IPS-15b (cell line): ENCODE data around the gene NEDD9.

Source experiments
- H3K27me3 ChIP-seq: one replicate; pipeline ENCODE4 v1.6.1; 2013; ENCODE audit warnings: low read length; ENCODE audit not compliant: control insufficient read depth, insufficient read depth
- H3K36me3 ChIP-seq: one replicate; pipeline ENCODE4 v1.6.1; 2013; ENCODE audit warnings: low read length; ENCODE audit not compliant: control insufficient read depth, insufficient read depth
- H3K4me1 ChIP-seq: one replicate; pipeline ENCODE4 v1.6.1; 2013; ENCODE audit warnings: mild to moderate bottlenecking, low read length; ENCODE audit not compliant: control insufficient read depth, insufficient read depth
- H3K4me3 ChIP-seq: one replicate; pipeline ENCODE4 v1.5.1; 2013; ENCODE audit warnings: low read depth, low read length
- H3K9ac ChIP-seq: one replicate; pipeline ENCODE4 v1.6.1; 2013; ENCODE audit warnings: low read depth, mild to moderate bottlenecking, low read length
- H3K9me3 ChIP-seq: one replicate; pipeline ENCODE4 v1.6.1; 2013; ENCODE audit warnings: mild to moderate bottlenecking, low read length; ENCODE audit not compliant: control insufficient read depth, insufficient read depth

The NEDD9 gene

GRCh38 chr6:11152581-11152980 is 79.9 kb downstream of the NEDD9 start:
- H3K9ac ChIP-seq: no peak overlapping the region
- H3K9me3 ChIP-seq: no peaks in the 10 kb centered on the region
- no peaks in the 10 kb centered on the region for H3K36me3 ChIP-seq
- H3K4me1 ChIP-seq: peaks cover 5% of the 10 kb centered on the region
- H3K4me3 ChIP-seq: no peak overlapping the region
- H3K27me3 ChIP-seq: no peaks in the 10 kb centered on the region

GRCh38 chr6:11151488-11151887 is 81.0 kb downstream of the NEDD9 start:
- no peak overlapping the region for H3K4me3 ChIP-seq
- peaks cover 5% of the 10 kb centered on the region for H3K4me1 ChIP-seq
- no peaks in the 10 kb centered on the region for H3K36me3 ChIP-seq
- no peaks in the 10 kb centered on the region for H3K9me3 ChIP-seq
- no peak overlapping the region for H3K9ac ChIP-seq
- no peaks in the 10 kb centered on the region for H3K27me3 ChIP-seq

- Histone ChIP-seq H3K36me3 (no peaks in the 10 kb centered on the region), H3K27me3 (no peaks in the 10 kb centered on the region), H3K4me1 (peaks cover 6% of the 10 kb centered on the region), H3K9me3 (no peaks in the 10 kb centered on the region), H3K4me3 (no peak overlapping the region), H3K9ac (no peak overlapping the region)
Measured at GRCh38 chr6:11149551-11149950, 82.9 kb downstream of the NEDD9 start.

- Histone ChIP-seq H3K9ac (no peak overlapping the region), H3K4me1 (peaks cover 6% of the 10 kb centered on the region), H3K4me3 (no peak overlapping the region), H3K9me3 (no peaks in the 10 kb centered on the region), H3K36me3 (no peaks in the 10 kb centered on the region), H3K27me3 (no peaks in the 10 kb centered on the region)
Measured at GRCh38 chr6:11146117-11146826, 86.2 kb downstream of the NEDD9 start.

- Histone ChIP-seq H3K9ac (no peak overlapping the region), H3K4me3 (no peak overlapping the region), H3K4me1 (peaks cover 6% of the 10 kb centered on the region), H3K36me3 (no peaks in the 10 kb centered on the region), H3K27me3 (no peaks in the 10 kb centered on the region), H3K9me3 (no peaks in the 10 kb centered on the region)
Measured at GRCh38 chr6:11144393-11144851, 88.0 kb downstream of the NEDD9 start.

- Histone ChIP-seq H3K27me3 (no peaks in the 10 kb centered on the region), H3K36me3 (no peaks in the 10 kb centered on the region), H3K4me1 (peaks cover 6% of the 10 kb centered on the region), H3K9ac (no peak overlapping the region), H3K9me3 (no peaks in the 10 kb centered on the region), H3K4me3 (no peak overlapping the region)
Measured at GRCh38 chr6:11143394-11144371, 88.8 kb downstream of the NEDD9 start.

- Histone ChIP-seq H3K9ac (no peak overlapping the region), H3K4me1 (peaks cover 6% of the 10 kb centered on the region), H3K9me3 (no peaks in the 10 kb centered on the region), H3K27me3 (no peaks in the 10 kb centered on the region), H3K4me3 (no peak overlapping the region), H3K36me3 (no peaks in the 10 kb centered on the region)
Measured at GRCh38 chr6:11142296-11143027, 90.0 kb downstream of the NEDD9 start.

GRCh38 chr6:11141295-11141694 is 91.2 kb downstream of the NEDD9 start:
- Histone ChIP-seq H3K9ac (no peak overlapping the region), H3K4me3 (no peak overlapping the region), H3K4me1 (peaks cover 6% of the 10 kb centered on the region), H3K27me3 (no peaks in the 10 kb centered on the region), H3K36me3 (no peaks in the 10 kb centered on the region), H3K9me3 (no peaks in the 10 kb centered on the region)

GRCh38 chr6:11140056-11140455 is 92.4 kb downstream of the NEDD9 start:
- Histone ChIP-seq H3K4me1 (no peaks in the 10 kb centered on the region), H3K27me3 (no peaks in the 10 kb centered on the region), H3K9me3 (no peaks in the 10 kb centered on the region)

GRCh38 chr6:11139051-11139960 is 93.2 kb downstream of the NEDD9 start:
- Histone ChIP-seq H3K9me3 (no peaks in the 10 kb centered on the region), H3K9ac (no peak overlapping the region), H3K27me3 (no peaks in the 10 kb centered on the region), H3K4me3 (no peak overlapping the region), H3K4me1 (no peaks in the 10 kb centered on the region), H3K36me3 (no peaks in the 10 kb centered on the region)

More at GRCh38 chr6:11140056-11140455, 92.4 kb downstream of the NEDD9 start:
- no peaks in the 10 kb centered on the region for H3K36me3 ChIP-seq
- H3K9ac ChIP-seq: no peak overlapping the region
- no peak overlapping the region for H3K4me3 ChIP-seq

- Histone ChIP-seq H3K9me3 (no peaks in the 10 kb centered on the region), H3K27me3 (no peaks in the 10 kb centered on the region), H3K9ac (no peak overlapping the region), H3K4me1 (no peaks in the 10 kb centered on the region), H3K36me3 (no peaks in the 10 kb centered on the region), H3K4me3 (no peak overlapping the region)
Measured at GRCh38 chr6:11136809-11137208, 95.7 kb downstream of the NEDD9 start.
